ENCODE measurements around the gene SNRPB.
"Not testable (repeated sequence)": the region's sequence is repeated elsewhere in the genome, so short reads cannot be mapped to it uniquely, and the experiment has no call there.

Gene SNRPB

DNA sequence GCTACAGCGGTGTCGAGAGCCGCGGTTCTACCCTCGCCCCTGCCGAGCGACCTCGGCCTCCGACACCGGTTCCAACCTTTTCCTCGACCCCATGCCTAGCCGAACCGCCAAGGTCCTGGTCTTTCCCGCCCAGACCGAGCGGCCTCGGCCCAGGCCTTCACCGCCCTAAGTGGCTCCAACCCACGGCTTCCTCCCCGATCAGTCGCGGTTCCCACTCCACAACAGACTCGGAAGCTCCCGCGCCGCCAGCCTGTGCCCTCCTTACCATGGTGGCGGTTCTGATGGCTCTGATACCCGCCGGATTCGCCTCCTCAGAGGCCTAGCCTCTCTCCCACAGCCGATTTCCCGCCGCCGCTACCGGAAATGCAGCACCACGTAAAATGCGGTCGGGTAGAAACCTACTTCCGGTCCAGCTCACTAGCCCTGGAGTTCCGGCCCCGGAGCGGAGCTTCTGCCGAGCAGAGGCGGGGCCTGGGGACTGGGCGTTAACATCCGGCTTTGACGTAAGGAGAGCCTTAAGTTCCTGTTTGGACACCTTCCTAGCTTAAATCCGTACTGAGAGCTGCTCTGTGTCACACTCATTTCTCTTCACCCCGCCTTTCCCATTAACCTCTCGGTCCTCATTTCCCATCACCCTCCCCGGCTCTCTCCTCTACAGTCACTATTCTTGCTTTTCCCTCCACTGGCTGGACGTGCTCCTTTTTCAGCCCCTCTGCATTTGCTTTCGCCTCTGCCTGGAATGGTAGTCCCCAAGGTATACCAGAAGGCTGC lies at the start of gene SNRPB:
SNRPB (minus strand) TSS at position 367 of the 771 bp plus-strand sequence; CDS start at position 268, 99 bp downstream.
- DNase-seq = peak; percentile 98

GRCh38 chr20:2519115-2519809 lies 48.7 kb upstream of the SNRPB start:
- no peak for DNase-seq

- DNase-seq = no peak
Measured at GRCh38 chr20:2518558-2518957, 48.0 kb upstream of the SNRPB start.

- no peak for DNase-seq
Measured at GRCh38 chr20:2518096-2518495, 47.5 kb upstream of the SNRPB start.

GRCh38 chr20:2516399-2516798 lies 45.8 kb upstream of the SNRPB start:
- DNase-seq = no peak

DNA sequence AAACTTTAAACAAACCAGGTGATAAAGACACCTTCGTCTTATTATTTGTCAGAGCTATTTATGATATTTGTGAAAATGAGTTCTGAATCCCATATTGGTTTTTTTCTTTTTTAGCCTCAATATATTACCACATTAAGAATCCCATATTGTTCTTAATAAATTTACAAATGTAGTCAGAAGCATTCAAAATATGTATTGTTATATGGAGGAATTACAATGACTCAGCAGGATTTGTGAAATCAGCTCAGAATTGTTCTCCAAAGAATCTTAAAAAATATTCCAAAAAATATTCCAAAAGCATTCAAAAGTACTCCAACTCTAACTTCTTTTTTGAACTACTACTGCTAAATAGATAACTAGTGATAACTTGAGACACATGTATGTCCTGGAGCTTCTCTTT lies 44.6 kb upstream of the SNRPB start:
- DNase-seq = no peak

DNA sequence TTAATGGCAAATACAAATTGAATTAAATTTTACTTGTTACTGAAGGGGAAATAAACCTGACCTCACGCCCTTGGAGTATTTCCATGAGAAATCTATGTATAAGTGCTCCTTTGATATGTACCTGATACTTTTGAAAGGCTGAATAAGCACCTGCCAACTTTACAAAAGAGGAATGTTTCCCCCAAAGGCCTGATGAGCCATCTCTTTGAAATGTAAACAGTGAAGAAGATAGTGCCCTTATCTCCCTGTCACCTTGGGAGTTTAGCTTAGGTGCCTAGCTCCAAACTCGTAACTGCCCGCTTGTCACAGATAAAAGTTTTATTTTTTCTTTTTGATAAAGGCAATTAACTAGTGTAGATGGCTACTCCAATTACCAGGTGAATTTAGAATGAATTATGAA lies 39.2 kb upstream of the SNRPB start:
- DNase-seq = no peak

- DNase-seq = no peak
Measured at GRCh38 chr20:2509468-2509781, 38.8 kb upstream of the SNRPB start.

- peak; percentile 79 for DNase-seq
Measured at GRCh38 chr20:2508631-2509467, 38.3 kb upstream of the SNRPB start, which contains the start of gene ZNF343. Gene ZNF343 (minus strand): TSS chr20:2508915. CDS start chr20:2493895, 15,020 bp downstream.

GRCh38 chr20:2507875-2508630 lies 37.5 kb upstream of the SNRPB start:
- DNase-seq = no peak

DNA sequence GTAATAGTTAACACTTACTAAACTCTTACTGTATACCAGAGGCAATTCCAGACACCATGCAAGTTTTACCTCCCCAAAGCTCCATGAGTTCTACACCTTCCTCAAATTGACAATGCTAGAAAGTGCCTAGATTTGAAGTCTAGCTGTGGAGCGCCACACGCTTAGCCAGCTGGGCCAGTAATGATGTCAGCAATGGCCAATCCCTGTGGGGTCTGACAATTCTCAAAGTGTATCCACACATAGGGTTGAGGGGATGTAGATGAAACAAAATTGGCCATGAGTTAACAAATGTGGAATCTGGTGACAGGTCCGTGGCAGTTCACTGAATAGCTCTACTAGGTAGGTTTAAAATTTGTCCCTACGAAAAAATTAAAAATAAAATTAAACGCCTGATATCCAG lies 36.9 kb upstream of the SNRPB start:
- no peak for DNase-seq

DNA sequence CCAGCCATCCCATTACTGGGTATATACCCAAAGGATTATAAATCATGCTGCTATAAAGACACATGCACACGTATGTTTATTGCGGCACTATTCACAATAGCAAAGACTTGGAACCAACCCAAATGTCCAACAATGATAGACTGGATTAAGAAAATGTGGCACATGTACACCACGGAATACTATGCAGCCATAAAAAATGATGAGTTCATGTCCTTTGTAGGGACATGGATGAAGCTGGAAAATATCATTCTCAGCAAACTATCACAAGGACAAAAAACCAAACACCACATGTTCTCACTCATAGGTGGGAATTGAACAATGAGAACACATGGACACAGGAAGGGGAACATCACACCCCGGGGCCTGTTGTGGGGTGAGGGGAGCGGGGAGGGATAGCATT lies 35.8 kb upstream of the SNRPB start:
- not testable (repeated sequence) for DNase-seq

- not testable (repeated sequence) for DNase-seq
Measured at GRCh38 chr20:2504803-2505202, 34.2 kb upstream of the SNRPB start.

GRCh38 chr20:2502808-2503384 lies 32.3 kb upstream of the SNRPB start:
- not testable (repeated sequence) for DNase-seq

- DNase-seq = no peak
Measured at GRCh38 chr20:2485661-2486060, 15.1 kb upstream of the SNRPB start.

DNA sequence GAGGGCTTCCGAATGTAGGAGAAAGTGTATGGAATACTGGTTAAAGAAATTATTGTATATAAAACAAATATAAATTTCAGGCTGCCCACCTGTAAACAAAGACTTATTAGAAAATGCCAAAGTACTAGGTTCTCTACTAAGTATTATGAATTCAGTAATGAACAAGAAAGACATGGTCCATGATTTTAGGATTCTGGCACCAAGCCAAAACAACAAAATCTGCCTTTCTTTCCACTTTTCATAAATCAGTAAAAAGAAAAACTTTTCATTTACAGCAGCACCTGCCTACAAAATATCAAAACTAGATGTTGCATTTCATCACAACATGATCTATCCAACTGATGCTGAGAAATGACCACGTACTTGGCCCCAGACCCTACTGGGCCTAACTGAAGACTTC lies 14.5 kb upstream of the SNRPB start:
- no peak for DNase-seq

GRCh38 chr20:2483504-2483903 lies 12.9 kb upstream of the SNRPB start:
- no peak for DNase-seq

GRCh38 chr20:2480381-2480780 lies 9.8 kb upstream of the SNRPB start:
- DNase-seq = no peak

GRCh38 chr20:2476742-2477615 lies 6.4 kb upstream of the SNRPB start:
- no peak for DNase-seq

- no peak for DNase-seq
Measured at GRCh38 chr20:2475850-2476741, 5.5 kb upstream of the SNRPB start.
